ENCODE data around the gene ASH1L. TPM values are rescaled to one million over a fixed set of nuclear protein-coding genes. Genes with fewer than 3 reads are reported as not detected.

The ASH1L gene
- total RNA-seq, 4 donors from 2014 or later, result 43.7 to 57.1 (median 52.0) TPM

- no peak for ATAC-seq
- in situ Hi-C loops (cut with MboI; ENCODE audit: low sequenced_read_pairs in 4 of 4), result no loop called here
- Histone ChIP-seq H3K4me3 (no peak overlapping the region), H3K27me3 (no peaks in the 10 kb centered on the region), H3K27ac (no peak overlapping the region), H3K4me1 (peaks cover 15 to 20% of the 10 kb centered on the region in 2 donors), H3K36me3 (no peaks in the 10 kb centered on the region), H3K9me3 (no peaks in the 10 kb centered on the region)
- no peak for DNase-seq
- intact Hi-C loops (cut with DNase I; ENCODE audit: low total_unique reads), result no loop called here
- no peak for TF ChIP-seq CTCF (IDR thresholded peaks at IDR 0.05 in 4 of 5, conservative IDR thresholded peaks at IDR 0.05 in 1 of 5)
- no peak for TF ChIP-seq POLR2A (IDR thresholded peaks at IDR 0.05)
Observed at GRCh38 chr1:155471891-155472290, 90.7 kb downstream of the ASH1L start.

- in situ Hi-C loops (cut with MboI; ENCODE audit: low sequenced_read_pairs in 4 of 4) (no loop called here), intact Hi-C loops (cut with DNase I; ENCODE audit: low total_unique reads) (no loop called here)
- Histone ChIP-seq H3K4me3 (no peak overlapping the region), H3K9me3 (no peaks in the 10 kb centered on the region), H3K27ac (no peak overlapping the region), H3K27me3 (no peaks in the 10 kb centered on the region), H3K36me3 (no peaks in the 10 kb centered on the region), H3K4me1 (peaks cover 19 to 25% of the 10 kb centered on the region in 2 donors)
- TF ChIP-seq CTCF (IDR thresholded peaks at IDR 0.05 in 4 of 5, conservative IDR thresholded peaks at IDR 0.05 in 1 of 5) (no peak), POLR2A (IDR thresholded peaks at IDR 0.05) (no peak)
- DNase-seq (no peak), ATAC-seq (no peak)
Observed at GRCh38 chr1:155471026-155471425, 91.6 kb downstream of the ASH1L start.

DNA sequence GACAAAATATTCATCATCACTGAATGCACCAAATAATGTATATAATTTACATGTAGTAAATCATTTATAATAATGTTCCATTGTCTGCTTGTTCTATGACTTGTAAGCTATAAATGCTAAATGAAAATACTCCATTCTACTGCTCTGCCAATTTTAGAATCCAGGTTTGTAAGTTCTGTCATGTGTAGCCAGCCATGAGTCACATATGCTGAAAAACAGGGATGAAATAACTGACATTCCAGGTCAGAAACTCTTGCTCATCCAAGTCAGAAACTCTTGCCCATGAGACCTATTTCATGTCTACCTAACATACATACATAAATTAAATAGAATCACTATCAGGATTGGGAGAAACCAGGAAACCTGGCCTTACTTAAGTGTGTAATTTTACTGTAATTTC lies 95.6 kb downstream of the ASH1L start:
- TF ChIP-seq CTCF (IDR thresholded peaks at IDR 0.05 in 4 of 5, conservative IDR thresholded peaks at IDR 0.05 in 1 of 5) (no peak), POLR2A (IDR thresholded peaks at IDR 0.05) (no peak)
- in situ Hi-C loops (cut with MboI; ENCODE audit: low sequenced_read_pairs in 4 of 4), result no loop called here
- Histone ChIP-seq H3K4me3 (no peak overlapping the region), H3K36me3 (no peaks in the 10 kb centered on the region), H3K9me3 (no peaks in the 10 kb centered on the region), H3K4me1 (peaks cover 14 to 22% of the 10 kb centered on the region in 2 donors), H3K27ac (peak overlapping the region in 2 of 4 donors; percentile 13 to 41), H3K27me3 (no peaks in the 10 kb centered on the region)
- DNase-seq (no peak), ATAC-seq (peak; percentile 56 to 79)
- intact Hi-C loops (cut with DNase I; ENCODE audit: low total_unique reads), result no loop called here

DNA sequence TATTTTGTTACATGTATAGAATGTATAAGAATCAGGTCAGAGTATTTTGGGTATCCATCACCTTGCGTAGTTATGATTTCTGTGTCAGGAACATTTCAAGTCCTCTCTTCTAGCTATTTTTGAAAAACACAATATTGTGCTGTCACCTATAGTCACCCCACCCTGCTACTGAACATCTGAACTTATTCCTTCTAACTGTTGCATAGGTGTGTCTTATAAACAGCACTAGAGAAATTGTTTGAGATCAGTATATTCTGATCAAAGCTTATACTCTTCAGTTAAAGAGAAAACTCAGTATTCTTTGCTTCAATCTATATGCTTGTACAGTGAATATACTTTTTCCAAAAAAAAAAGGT lies 96.0 kb downstream of the ASH1L start:
- peak overlapping the region in 1 of 4 donors; percentile 41 for H3K27ac ChIP-seq
- in situ Hi-C loops (cut with MboI; ENCODE audit: low sequenced_read_pairs in 4 of 4), result no loop called here
- intact Hi-C loops (cut with DNase I; ENCODE audit: low total_unique reads), result no loop called here

More for the DNA sequence above, 96.0 kb downstream of the ASH1L start:
- Histone ChIP-seq H3K27me3 (no peaks in the 10 kb centered on the region), H3K36me3 (no peaks in the 10 kb centered on the region), H3K9me3 (no peaks in the 10 kb centered on the region), H3K4me3 (no peak overlapping the region), H3K4me1 (peaks cover 14 to 22% of the 10 kb centered on the region in 2 donors)
- DNase-seq (no peak), ATAC-seq (no peak)
- TF ChIP-seq CTCF (IDR thresholded peaks at IDR 0.05 in 4 of 5, conservative IDR thresholded peaks at IDR 0.05 in 1 of 5) (no peak), POLR2A (IDR thresholded peaks at IDR 0.05) (no peak)
